GM06990 (cell line): ENCODE results near the gene IGF1R.

Experiments
- DNase-seq: peaks from one replicate; pipeline ENCODE4 v3.0.0-alpha.2; 2011; ENCODE audit not compliant: insufficient read length; ENCODE audit errors: extremely low read depth
- H3K27me3 ChIP-seq: replicated peaks from 2 replicates; pipeline ENCODE4 v1.6.0; 2011; ENCODE audit warnings: low read length; ENCODE audit not compliant: control insufficient read depth, insufficient read depth
- H3K36me3 ChIP-seq: 2 replicates; pipeline ENCODE4 v1.5.1; 2011; ENCODE audit warnings: low read length; ENCODE audit not compliant: control insufficient read depth, insufficient read depth
- H3K4me3 ChIP-seq: replicated peaks from 2 replicates; pipeline ENCODE4 v1.5.1; 2011; ENCODE audit warnings: low read depth, mild to moderate bottlenecking, control low read depth, low read length
- TF ChIP-seq, protein P1 (sequence below): IDR thresholded peaks from 2 replicates; pipeline ENCODE4 v1.5.1; 2011; ENCODE audit warnings: low read length, control low read depth, mild to moderate bottlenecking, inconsistent platforms; ENCODE audit not compliant: insufficient read depth, poor library complexity, severe bottlenecking

The IGF1R gene

DNA sequence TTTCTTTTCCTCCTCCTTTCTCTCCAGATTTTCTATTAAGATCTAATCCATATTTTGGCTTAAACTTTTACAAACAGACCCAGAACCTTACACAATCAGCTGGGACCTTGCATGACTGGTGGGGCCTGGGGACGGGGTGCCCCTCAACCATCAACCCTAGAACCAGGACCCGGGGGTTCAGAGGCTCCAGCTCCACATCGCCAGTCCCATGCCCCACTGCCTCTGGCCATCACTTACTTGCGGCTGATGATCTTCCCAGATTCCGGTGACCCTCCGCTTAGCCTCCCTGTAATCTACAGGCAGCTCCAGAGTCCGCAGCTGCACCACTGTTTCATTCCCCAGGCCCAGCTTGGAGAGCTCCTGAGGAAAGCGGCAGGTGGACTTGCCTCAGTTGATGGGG, 322.5 kb downstream of the IGF1R start:
- TF ChIP-seq, protein P1, sequence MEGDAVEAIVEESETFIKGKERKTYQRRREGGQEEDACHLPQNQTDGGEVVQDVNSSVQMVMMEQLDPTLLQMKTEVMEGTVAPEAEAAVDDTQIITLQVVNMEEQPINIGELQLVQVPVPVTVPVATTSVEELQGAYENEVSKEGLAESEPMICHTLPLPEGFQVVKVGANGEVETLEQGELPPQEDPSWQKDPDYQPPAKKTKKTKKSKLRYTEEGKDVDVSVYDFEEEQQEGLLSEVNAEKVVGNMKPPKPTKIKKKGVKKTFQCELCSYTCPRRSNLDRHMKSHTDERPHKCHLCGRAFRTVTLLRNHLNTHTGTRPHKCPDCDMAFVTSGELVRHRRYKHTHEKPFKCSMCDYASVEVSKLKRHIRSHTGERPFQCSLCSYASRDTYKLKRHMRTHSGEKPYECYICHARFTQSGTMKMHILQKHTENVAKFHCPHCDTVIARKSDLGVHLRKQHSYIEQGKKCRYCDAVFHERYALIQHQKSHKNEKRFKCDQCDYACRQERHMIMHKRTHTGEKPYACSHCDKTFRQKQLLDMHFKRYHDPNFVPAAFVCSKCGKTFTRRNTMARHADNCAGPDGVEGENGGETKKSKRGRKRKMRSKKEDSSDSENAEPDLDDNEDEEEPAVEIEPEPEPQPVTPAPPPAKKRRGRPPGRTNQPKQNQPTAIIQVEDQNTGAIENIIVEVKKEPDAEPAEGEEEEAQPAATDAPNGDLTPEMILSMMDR: no peak
- H3K4me3 ChIP-seq: no peak overlapping the region
- H3K27me3 ChIP-seq: no peaks in the 10 kb centered on the region
- DNase-seq: no peak
- no peaks in the 10 kb centered on the region for H3K36me3 ChIP-seq

DNA sequence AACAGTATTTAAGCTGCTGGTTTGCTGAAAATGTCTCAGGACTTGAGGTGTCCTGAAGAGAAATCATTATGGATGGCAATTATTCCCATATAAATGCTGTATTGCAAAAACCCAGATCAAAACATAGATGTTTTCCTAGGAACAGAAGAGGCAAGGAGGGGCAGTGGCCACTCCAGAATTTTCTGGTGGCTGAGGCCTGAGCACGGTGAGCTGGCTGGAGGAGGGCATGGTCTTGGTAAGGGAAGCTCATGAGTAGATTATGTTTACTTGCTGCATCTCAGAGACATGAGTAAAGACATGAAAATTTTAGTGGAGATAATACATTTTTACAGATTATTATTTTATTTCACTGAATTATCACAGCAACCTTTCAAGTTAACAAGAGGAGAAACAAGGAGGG, 328.2 kb downstream of the IGF1R start:
- H3K4me3 ChIP-seq: no peak overlapping the region
- no peaks in the 10 kb centered on the region for H3K27me3 ChIP-seq
- TF ChIP-seq, protein P1: no peak
- H3K36me3 ChIP-seq: no peaks in the 10 kb centered on the region
- no peak for DNase-seq

DNA sequence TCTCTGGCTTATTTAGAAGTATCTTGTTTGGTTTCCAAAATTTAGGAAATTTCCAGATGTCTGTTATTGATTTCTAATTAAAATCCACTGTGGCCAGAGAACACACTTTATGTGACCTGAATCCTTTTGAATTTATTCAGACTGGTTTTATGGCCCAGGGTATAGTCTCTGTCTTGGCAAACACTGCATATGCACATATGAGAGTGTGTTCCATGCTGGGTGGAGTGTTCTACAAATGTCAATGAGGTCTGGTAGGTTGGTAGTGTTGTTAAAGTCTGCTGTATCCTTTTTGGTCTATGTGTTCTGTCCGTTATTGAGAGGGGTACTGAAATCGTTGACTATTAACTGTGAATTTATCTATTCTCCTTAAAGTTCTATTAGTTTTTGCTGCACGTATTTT, 329.1 kb downstream of the IGF1R start:
- no peak for DNase-seq
- H3K36me3 ChIP-seq: no peaks in the 10 kb centered on the region
- TF ChIP-seq, protein P1: no peak
- no peak overlapping the region for H3K4me3 ChIP-seq
- no peaks in the 10 kb centered on the region for H3K27me3 ChIP-seq

DNA sequence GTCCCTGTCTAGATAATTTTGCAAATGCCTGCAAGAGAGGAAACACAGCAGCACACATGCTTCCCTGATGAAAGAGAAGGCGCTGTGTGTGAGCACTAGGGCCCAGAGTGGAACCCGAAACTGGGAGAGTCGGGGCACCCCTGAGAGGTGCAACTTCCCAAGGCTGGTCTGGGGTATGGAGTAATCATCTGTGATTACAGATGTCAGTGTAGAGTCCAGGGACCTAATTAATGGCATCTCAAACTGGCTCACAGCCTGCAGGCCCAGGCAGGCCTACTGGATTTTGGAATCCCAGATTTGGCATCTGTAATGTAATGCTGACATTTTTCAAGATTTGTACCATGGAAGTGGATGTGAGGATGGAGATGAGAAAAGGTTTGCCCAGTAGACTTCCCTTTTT, 329.8 kb downstream of the IGF1R start:
- TF ChIP-seq, protein P1: no peak
- H3K27me3 ChIP-seq: no peaks in the 10 kb centered on the region
- H3K4me3 ChIP-seq: no peak overlapping the region
- DNase-seq: no peak
- H3K36me3 ChIP-seq: no peaks in the 10 kb centered on the region

DNA sequence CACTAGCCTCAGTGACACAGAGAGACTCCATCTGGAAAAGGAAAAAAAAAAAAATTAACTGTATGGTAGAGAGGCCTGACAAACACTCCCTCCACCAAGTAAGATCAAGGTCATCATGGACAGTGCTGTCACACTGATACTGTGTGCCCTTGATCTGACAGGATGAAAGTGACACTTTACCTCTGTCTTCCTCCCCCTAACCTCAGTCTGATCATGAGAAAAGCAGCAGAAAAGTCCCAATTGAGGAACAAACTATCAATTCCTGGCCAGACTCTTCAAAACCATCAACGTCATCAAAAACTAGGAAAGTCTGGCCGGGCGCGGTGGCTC, 332.5 kb downstream of the IGF1R start:
- H3K27me3 ChIP-seq: no peaks in the 10 kb centered on the region
- TF ChIP-seq, protein P1: no peak

More for the DNA sequence above, 332.5 kb downstream of the IGF1R start:
- no peak overlapping the region for H3K4me3 ChIP-seq
- H3K36me3 ChIP-seq: no peaks in the 10 kb centered on the region
- DNase-seq: peak; percentile 37
